Esophagus (tissue), 2 donors: ENCODE results near the gene CNIH1. TPM values are rescaled to one million over a fixed set of nuclear protein-coding genes. Genes with fewer than 3 reads are reported as not detected.
"Not testable (repeated sequence)": the region's sequence is repeated elsewhere in the genome, so short reads cannot be mapped to it uniquely, and the experiment has no call there.

ENCODE experiments used
- H3K27ac ChIP-seq, 2 donors: one replicate each; pipeline ENCODE4 v1.5.1; 2013; ENCODE audit warnings: low read depth in 2 of 2, mild to moderate bottlenecking in 2 of 2, inconsistent platforms in 1 of 2, low read length in 1 of 2, moderate library complexity in 1 of 2
- H3K27me3 ChIP-seq, 2 donors: one replicate each; pipeline ENCODE4 v1.6.1; 2013; ENCODE audit warnings: low read length in 2 of 2, control low read depth in 1 of 2, mild to moderate bottlenecking in 1 of 2; ENCODE audit not compliant: insufficient read depth in 2 of 2, control insufficient read depth in 1 of 2
- H3K36me3 ChIP-seq, 2 donors: one replicate each; pipeline ENCODE4 v1.6.1; 2013; ENCODE audit warnings: low read length in 1 of 2; ENCODE audit not compliant: control insufficient read depth in 2 of 2, insufficient read depth in 2 of 2
- H3K4me1 ChIP-seq, 2 donors: one replicate each; pipeline ENCODE4 v1.6.1; 2013; ENCODE audit warnings: low read length in 1 of 2; ENCODE audit not compliant: control insufficient read depth in 2 of 2, insufficient read depth in 2 of 2
- H3K4me3 ChIP-seq, 2 donors: one replicate each; pipeline ENCODE4 v1.5.1; 2013; ENCODE audit warnings: low read length in 2 of 2, mild to moderate bottlenecking in 2 of 2, low read depth in 1 of 2, moderate library complexity in 1 of 2
- H3K9me3 ChIP-seq, 2 donors: one replicate each; pipeline ENCODE4 v1.6.1; 2013; ENCODE audit warnings: mild to moderate bottlenecking in 2 of 2, low read depth in 1 of 2, low read length in 1 of 2, moderate library complexity in 1 of 2; ENCODE audit not compliant: control insufficient read depth in 2 of 2, insufficient read depth in 1 of 2
- WGBS, 2 donors: extraction: QIAGEN DNeasy Blood & Tissue Kit; methylation state at CpG; one replicate each; pipeline ENCODE4 v1.1.7; 2013; 5-methylcytosine and 5-hydroxymethylcytosine counted together
- polyA plus RNA-seq, 2 donors: library from polyadenylated mRNA; stranded (reverse); fragments of 200-250 nt; gene quantifications; one replicate each; pipeline ENCODE4 v1.2.3, GENCODE V29; 2013
- donor health status: healthy with polysubstance abuse.
- donor health status: Bipolar disorder and iron deficiency.

CNIH1 gene
- polyA plus RNA-seq, 2 donors = 41.6 to 91.4 TPM

- H3K4me3 ChIP-seq = no peak overlapping the region
- no peaks in the 10 kb centered on the region for H3K27me3 ChIP-seq
- no peaks in the 10 kb centered on the region for H3K9me3 ChIP-seq
- H3K4me1 ChIP-seq = no peaks in the 10 kb centered on the region
- 47 to 55% methylated on average over 7 of the region's 7 CpGs for WGBS, 2 donors
- no peak overlapping the region for H3K27ac ChIP-seq
- H3K36me3 ChIP-seq = no peaks in the 10 kb centered on the region
Measured at GRCh38 chr14:54420478-54421142, 20.6 kb downstream of the CNIH1 start.

GRCh38 chr14:54411371-54411770 is 29.8 kb downstream of the CNIH1 start:
- no peaks in the 10 kb centered on the region for H3K4me1 ChIP-seq
- no peak overlapping the region for H3K4me3 ChIP-seq
- WGBS, 2 donors = 95 to 96% methylated on average over 3 of the region's 3 CpGs
- H3K27me3 ChIP-seq = no peaks in the 10 kb centered on the region
- no peaks in the 10 kb centered on the region for H3K36me3 ChIP-seq
- no peaks in the 10 kb centered on the region for H3K9me3 ChIP-seq
- no peak overlapping the region for H3K27ac ChIP-seq

GRCh38 chr14:54410215-54410614 is 31.0 kb downstream of the CNIH1 start:
- Histone ChIP-seq H3K4me3 (no peak overlapping the region), H3K36me3 (no peaks in the 10 kb centered on the region), H3K4me1 (no peaks in the 10 kb centered on the region), H3K27ac (no peak overlapping the region), H3K27me3 (no peaks in the 10 kb centered on the region), H3K9me3 (no peaks in the 10 kb centered on the region)
- WGBS, 2 donors = 94 to 97% methylated on average over 1 of the region's 1 CpG

GRCh38 chr14:54403401-54404005 is 37.7 kb downstream of the CNIH1 start:
- H3K4me3 ChIP-seq, H3K36me3 ChIP-seq, H3K4me1 ChIP-seq, H3K27me3 ChIP-seq, H3K27ac ChIP-seq, H3K9me3 ChIP-seq: not testable (repeated sequence)
- WGBS, 2 donors = 83 to 84% methylated on average over 6 of the region's 6 CpGs

GRCh38 chr14:54399560-54399959 is 41.6 kb downstream of the CNIH1 start:
- Histone ChIP-seq H3K9me3 (no peaks in the 10 kb centered on the region), H3K27ac (no peak overlapping the region), H3K27me3 (no peaks in the 10 kb centered on the region), H3K4me3 (no peak overlapping the region), H3K4me1 (peaks cover 0 to 5% of the 10 kb centered on the region in 2 donors), H3K36me3 (no peaks in the 10 kb centered on the region)
- 60 to 84% methylated on average over 2 of the region's 2 CpGs for WGBS, 2 donors

- WGBS, 2 donors = 1% methylated on average over 76 of the region's 76 CpGs
- Histone ChIP-seq H3K36me3 (no peaks in the 10 kb centered on the region), H3K4me3 (peak within 1 kb of the TSS; percentile 70 to 86), H3K27ac (peak within 1 kb of the TSS; percentile 42 to 52), H3K27me3 (no peaks in the 10 kb centered on the region), H3K9me3 (no peaks in the 10 kb centered on the region), H3K4me1 (peaks cover 0 to 5% of the 10 kb centered on the region in 2 donors)
Measured at GRCh38 chr14:54396493-54397335, 44.5 kb downstream of the CNIH1 start, which contains the start of gene CDKN3. Gene CDKN3, plus strand, starts transcription at chr14:54397007. Its CDS starts 62 bp downstream, at chr14:54397069.

- peak overlapping the region; percentile 45 to 48 for H3K4me3 ChIP-seq
- H3K27ac ChIP-seq = no peak overlapping the region
- no peaks in the 10 kb centered on the region for H3K9me3 ChIP-seq
- H3K27me3 ChIP-seq = no peaks in the 10 kb centered on the region
- no peaks in the 10 kb centered on the region for H3K36me3 ChIP-seq
- H3K4me1 ChIP-seq = peaks cover 0 to 5% of the 10 kb centered on the region in 2 donors
- WGBS, 2 donors = 66 to 67% methylated on average over 9 of the region's 9 CpGs
Measured at GRCh38 chr14:54396183-54396492, 45.0 kb downstream of the CNIH1 start.

GRCh38 chr14:54395716-54396115 is 45.5 kb downstream of the CNIH1 start:
- Histone ChIP-seq H3K27ac (no peak overlapping the region), H3K4me3 (no peak overlapping the region), H3K36me3 (no peaks in the 10 kb centered on the region), H3K9me3 (no peaks in the 10 kb centered on the region), H3K27me3 (no peaks in the 10 kb centered on the region), H3K4me1 (peaks cover 0 to 5% of the 10 kb centered on the region in 2 donors)
- WGBS, 2 donors = 95 to 97% methylated on average over 2 of the region's 2 CpGs

GRCh38 chr14:54395284-54395683 is 45.9 kb downstream of the CNIH1 start:
- no peak overlapping the region for H3K27ac ChIP-seq
- H3K4me3 ChIP-seq = no peak overlapping the region
- 79 to 83% methylated on average over 4 of the region's 4 CpGs for whole genome bisulfite sequencing, 2 donors
- peaks cover 0 to 5% of the 10 kb centered on the region in 2 donors for H3K4me1 ChIP-seq
- H3K9me3 ChIP-seq = no peaks in the 10 kb centered on the region
- no peaks in the 10 kb centered on the region for H3K27me3 ChIP-seq
- H3K36me3 ChIP-seq = no peaks in the 10 kb centered on the region
